CD4-positive, alpha-beta T cell treated with Interleukin-4 for 1 hour (primary cell): ENCODE results near the gene GAS7.
"Not testable (repeated sequence)": the region's sequence is repeated elsewhere in the genome, so short reads cannot be mapped to it uniquely, and the experiment has no call there.

Experiments used
- DNase-seq, 2 donors: peaks; one replicate each; pipeline ENCODE4 v3.0.0-alpha.2; 2020 to 2022

Gene GAS7

GRCh38 chr17:9935408-9935807 is 263.0 kb downstream of the GAS7 start:
- no peak for DNase-seq

DNA sequence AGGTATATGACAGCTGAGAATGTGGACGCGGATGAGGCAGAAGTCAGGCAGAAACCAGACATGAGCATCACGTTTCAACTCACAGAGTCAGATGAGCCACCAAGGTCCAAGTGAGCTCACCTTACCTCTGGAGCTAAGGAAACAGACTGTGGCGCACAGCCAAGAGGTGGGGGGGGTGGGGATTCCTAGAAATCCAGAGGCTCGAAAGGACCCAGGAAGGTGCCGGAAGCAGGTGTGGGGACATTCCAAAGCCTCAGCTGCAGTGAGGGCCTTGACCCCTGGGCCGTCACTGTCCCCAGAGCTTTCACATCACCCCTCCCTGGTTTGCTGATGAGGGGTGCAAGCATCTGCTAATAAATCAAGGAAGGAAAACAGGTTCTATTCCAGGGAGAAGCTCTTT is 264.1 kb downstream of the GAS7 start:
- DNase-seq: no peak

DNA sequence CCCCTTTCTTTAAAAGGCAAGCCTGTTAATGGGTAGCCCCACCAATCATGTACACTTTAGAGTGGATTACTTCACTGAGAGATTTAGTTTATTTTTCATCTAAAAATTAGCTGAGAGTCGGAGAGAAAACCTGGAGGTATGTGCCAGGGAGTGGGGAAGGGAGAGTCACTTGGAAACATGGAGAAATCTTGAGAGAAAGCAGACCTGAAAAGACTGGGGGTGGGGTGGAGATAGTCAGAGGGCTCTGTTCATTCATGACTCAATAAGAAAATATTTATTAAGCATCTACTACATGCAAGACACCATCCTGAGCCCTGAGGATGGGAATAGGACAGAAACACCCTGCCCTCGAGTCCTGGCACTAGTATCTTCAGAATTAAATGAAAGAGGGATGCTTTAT is 265.9 kb downstream of the GAS7 start:
- no peak for DNase-seq

- no peak for DNase-seq
These were observed 267.2 kb downstream of the GAS7 start for GRCh38 chr17:9931144-9931741.

GRCh38 chr17:9929871-9930270 is 268.5 kb downstream of the GAS7 start:
- DNase-seq: no peak

GRCh38 chr17:9928601-9929333 is 269.6 kb downstream of the GAS7 start:
- no peak for DNase-seq

DNA sequence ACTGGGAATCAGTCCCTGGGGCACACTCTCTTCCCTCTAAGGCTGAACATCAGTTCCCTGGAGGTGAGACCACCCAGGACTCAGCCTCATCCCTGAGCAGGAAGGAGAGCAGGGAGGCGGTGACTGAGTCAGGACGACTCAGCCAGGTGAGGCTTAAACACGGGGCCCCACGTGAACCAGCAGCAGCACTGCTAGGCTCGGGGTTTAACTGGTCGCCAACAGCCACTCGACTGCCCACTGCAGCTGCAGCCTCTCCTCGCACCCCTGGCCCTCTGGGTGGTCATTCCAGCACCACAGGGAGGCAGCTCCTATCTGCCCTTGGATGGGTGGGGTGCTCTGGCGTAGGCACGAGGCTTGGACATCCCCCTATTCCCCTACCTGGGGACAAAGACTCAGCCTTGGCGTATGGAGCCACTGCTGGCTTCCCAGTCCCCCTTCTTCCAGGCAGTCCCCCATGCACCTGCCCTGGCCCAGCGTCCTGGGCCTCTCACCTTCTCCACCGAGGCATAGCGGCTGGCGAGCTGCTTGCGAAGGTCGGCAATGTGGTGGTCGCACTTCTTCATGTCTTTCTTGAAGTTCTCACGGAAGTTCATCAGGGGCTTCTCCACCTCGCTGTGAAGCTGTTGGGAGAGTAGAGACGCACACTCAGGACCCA is 272.1 kb downstream of the GAS7 start:
- DNase-seq: no peak

GRCh38 chr17:9925457-9925856 is 272.9 kb downstream of the GAS7 start:
- DNase-seq: no peak

- peak in 1 of 2 donors; percentile 56 for DNase-seq
These were observed 273.6 kb downstream of the GAS7 start for GRCh38 chr17:9924735-9925191.

DNA sequence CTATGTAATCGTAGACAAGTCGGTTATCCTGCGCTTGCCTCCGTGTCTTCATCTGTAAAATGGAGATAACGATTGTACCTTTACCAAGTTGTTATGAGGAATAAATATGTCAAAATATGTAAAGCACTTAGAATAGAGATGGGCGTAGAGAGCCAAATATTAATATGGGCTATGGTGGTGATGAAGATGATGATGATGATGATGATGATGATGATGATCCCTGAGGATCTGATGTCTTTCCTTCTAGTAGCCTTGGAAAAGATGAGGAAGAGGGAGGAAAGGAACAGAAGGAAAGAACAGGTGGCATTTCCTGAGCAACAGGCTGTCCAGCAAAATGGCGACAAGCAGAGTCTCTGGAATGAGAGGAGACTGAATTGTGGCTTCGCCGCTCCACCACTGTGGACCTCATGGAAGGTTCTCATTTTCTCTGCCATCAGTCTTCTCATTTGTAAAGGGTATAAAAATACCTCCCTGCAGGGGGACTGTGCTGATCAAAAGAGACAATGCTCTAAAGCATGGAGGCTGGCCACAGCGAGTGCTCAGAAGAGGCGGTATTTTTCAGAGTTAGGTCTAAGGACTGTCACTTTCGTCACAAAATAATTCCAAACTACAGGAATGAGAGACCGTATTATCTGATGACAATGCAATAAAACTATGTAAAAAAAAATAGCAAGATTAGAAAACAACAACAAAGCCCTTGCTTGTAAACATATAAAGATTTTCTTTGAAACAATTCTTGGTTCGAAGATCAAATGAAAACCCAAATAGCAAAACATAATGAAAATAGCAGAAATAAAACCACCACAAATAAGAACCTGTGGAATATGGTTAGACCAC is 276.2 kb downstream of the GAS7 start:
- DNase-seq: no peak

DNA sequence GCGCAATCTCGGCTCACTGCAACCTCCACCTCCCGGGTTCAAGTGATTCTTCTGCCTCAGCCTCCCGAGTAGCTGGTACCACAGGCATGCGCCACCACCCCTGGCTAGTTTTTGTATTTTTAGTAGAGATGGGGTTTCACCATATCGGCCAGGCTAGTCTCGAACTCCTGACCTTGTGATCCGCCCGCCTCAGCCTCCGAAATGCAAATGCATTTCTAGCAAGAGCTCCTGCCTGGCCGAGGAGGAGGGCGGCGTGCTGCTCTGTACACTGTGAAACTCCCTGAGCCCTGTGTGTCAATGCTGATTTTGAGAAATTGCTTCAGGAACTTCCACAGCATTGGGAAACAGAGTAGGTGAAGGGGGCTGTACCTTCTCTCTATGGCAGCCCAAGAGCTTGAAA is 277.2 kb downstream of the GAS7 start:
- not testable (repeated sequence) for DNase-seq

GRCh38 chr17:9918804-9919352 is 279.5 kb downstream of the GAS7 start:
- no peak for DNase-seq

DNA sequence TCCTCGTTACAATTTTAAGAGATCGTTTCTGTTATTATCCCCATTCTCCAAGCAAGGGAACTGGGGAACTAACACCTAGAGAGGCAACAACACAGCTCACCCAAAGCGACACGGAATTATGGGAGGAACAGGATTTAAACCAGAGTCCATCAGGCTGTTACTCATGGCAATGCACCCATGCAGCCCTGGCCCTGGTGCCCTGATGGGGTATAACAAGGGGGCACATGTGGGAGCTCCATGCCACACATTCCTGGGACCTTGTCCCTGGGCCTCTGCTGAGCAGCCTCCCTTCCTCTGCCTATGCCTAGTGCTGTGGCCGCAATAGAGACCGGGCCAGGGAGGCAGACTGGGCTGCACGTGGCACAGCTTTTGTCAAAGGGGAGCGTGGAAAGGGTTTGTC is 280.1 kb downstream of the GAS7 start:
- DNase-seq: no peak

GRCh38 chr17:9917801-9918200 is 280.6 kb downstream of the GAS7 start:
- DNase-seq: no peak

DNA sequence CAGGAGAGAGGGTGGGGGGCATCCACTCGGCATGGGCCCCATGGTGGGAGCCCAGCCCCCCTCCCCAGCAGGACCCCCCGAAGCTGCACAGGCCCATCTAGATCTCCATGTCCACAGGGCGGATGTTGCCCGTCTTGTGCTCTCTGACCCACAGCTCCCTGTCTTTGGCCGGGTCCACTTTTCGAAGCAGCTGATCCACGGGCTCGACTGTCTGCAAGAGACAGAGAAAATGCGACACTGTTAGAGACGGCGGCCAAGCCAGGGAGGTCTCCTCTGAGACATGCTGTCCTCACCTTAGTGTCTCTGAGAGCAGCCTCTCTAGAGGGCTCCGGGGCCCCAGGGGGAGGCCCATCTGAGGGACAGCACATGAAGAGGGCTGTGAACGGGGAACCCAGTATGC is 281.3 kb downstream of the GAS7 start:
- no peak for DNase-seq

- DNase-seq: no peak
These were observed 282.3 kb downstream of the GAS7 start for GRCh38 chr17:9916108-9916507.

DNA sequence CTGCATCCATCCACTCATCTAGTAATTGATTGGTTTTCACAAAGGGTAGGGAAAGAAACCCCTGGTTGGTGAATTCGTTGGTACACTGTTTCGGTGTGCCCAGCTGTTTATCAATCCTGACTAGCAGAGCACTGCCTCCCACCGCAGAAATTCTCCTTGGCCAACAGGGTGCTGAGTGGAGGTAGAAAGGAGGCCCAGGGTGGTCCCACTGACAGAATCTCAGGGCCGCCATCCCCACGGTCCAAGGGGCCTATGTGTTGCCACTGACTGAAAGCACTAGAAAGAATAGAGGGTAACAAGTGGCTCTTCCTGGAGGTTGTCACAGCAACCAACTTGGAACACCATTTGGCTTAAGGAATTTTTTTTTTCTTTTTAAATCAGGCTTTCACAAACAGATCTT is 284.9 kb downstream of the GAS7 start:
- no peak for DNase-seq

- no peak for DNase-seq
These were observed 286.0 kb downstream of the GAS7 start for GRCh38 chr17:9912121-9913099.

DNA sequence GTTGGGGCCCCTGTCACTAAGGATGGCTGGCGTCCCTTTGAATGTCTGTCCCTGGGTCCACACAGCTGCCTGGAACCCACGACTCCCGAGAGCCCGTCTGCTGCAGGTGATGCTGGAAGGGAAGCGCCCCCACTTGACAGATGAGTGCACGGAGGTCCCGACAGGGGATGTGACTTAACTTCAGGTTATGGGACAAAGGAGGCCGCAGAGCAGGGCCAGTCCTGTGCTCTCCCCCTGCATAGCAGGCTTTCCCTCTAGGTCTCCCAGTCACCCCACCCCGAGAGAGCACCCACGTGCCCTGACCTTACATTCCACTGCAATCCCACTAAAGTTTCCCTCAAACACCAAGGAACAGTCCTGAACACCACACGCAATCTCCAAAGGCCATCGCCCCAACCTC is 287.3 kb downstream of the GAS7 start:
- DNase-seq: no peak

DNA sequence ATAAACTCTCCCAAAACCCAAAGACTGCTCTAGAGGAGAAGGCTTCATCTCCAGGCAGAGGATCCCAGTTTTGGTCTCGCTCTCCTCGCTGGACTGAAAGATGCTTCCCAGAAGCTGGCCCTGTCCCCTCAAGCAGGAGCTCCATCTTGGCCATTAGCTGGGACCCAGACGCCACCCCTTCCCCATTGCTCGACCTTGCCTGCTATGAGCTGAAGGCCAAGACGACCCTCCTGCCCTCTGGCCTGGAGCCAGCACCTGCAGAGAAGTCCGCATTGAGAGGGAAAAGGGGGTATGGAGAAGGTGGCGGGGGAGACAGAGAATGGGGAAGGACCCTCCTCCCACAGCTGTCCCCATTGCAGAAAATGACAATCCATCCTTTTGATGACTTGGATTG is 289.8 kb downstream of the GAS7 start:
- no peak for DNase-seq

DNA sequence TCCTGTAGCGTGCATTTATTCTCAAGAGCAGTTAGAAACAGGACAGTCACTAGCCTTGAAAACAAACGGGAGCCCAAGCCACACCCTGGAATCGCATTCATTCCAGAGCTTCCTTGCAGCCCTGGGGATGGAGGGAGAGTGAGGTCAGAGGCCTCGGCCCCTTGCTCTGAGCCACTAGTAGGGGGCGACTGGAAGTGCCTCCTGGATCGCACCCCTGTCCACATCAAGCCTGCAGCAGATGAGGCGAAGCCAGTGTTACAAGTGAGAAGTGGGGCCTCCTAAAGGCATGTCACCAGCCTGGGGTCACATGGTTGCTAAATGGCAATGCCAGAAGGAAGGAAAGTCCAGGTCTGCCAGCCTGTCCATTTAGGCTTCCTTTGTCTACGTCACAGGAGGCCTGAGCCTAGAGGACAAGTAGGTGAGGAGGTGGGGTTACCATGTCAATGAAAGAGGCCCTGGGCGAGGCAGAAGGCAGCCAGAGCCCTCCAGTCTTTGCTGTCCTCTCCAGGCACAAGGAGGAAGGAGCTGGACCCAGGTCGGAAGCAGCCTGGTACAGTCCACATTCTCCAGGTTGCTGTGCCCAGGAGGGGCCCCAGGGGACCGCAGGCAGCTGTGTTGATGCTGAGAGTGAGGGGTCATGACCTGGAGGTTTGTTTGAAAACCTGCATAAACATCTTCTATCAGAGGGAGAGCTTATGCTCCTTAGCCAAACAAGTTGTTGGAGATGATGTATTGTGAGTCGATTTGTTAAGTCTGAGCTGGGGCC is 290.3 kb downstream of the GAS7 start:
- no peak for DNase-seq
